Pulmonary artery endothelial cell (primary cell): ENCODE results near the gene GID8. TPM values are rescaled to one million over a fixed set of nuclear protein-coding genes. Genes with fewer than 3 reads are reported as not detected.
"Not testable (repeated sequence)": the region's sequence is repeated elsewhere in the genome, so short reads cannot be mapped to it uniquely, and the experiment has no call there.

Source experiments
- DNase-seq: peaks from one replicate; pipeline ENCODE4 v3.0.0-alpha.2; 2011; ENCODE audit warnings: low read depth, low spot score
- total RNA-seq: library from RNA; depleted of rRNA; stranded (reverse); fragments of >200 nt; gene quantifications from 2 replicates; pipeline ENCODE4 v1.2.3, GENCODE V29; 2014

Gene GID8
- total RNA-seq, 1 donor from 2014 or later: 52.9 TPM

DNA sequence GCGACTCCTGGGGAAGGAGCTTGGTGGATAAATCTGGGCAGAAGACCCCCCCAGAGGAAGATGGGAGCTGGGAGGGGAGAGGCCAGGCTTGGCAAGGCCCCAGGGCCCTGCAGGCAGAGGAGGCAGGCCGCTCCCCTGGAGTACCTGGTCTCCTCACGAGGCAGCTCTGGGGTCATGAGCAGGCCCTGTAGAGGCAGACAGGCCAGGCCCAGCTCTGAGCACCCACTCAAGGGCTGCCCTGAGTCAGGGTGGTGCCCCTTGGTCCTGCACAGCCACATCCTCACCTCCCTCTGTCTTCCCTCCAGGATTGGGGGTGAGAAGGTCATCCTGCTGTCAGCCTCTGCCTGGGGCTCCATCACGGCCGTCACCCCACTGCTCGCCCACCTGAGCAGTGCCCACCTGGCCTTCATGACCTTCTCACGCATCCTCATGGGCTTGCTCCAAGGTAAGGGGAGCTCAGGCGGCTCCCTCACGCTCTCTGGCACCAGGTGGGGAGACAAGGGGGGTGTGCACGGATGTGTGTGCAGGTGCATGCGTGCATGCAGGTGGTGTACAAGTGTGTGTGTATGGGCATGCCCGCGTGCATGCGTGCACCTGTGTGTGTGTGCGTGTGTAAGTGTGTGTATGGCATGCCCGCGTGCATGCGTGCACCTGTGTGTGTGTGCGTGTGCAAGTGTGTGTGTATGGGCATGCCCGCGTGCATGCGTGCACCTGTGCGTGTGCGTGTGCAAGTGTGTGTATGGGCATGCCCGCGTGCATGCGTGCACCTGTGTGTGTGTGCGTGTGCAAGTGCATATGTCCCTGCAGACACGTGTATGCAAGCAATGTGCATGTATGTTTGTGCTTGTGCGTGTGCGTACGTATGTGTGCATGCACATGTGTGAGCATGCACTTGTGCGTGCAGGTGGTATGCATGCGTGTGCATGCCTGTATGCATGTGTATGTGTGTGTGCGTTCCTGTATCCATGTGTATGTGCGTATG lies 19.5 kb downstream of the GID8 start:
- DNase-seq: no peak

DNA sequence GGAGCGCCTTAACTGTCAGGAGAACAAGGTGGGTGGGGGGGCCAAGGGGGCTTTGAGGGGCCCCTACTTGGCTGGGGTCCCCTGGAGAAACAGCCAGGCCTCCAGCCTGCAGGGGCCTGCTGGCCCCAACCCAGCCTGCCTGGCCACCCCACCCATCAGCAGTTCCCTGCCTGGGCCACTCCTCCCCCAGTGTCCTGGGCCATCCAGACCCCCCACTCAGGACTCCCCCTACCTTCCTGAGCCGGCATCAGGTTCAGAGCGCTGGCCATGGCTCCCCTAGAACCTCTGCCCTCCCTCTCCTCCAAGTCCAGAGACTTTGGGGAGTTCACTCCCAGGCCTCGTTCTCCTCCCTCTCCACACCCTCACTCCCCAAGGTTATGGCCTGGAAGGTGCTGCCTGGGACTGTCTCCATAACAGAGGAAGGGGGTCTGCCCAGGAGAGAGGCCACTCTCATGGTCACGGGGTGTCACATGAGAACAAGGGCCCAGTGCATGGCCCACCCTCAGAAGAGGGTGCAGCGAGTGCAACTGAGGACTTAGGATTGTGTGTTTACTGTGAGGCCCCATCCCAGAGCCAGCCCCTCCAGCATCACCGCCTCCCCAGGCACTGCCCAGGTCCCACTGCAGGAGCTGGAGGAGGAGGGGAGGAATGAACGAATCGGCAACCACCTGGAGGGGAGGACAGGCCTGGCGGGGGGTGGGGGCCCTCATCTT lies 20.6 kb downstream of the GID8 start:
- DNase-seq: no peak

DNA sequence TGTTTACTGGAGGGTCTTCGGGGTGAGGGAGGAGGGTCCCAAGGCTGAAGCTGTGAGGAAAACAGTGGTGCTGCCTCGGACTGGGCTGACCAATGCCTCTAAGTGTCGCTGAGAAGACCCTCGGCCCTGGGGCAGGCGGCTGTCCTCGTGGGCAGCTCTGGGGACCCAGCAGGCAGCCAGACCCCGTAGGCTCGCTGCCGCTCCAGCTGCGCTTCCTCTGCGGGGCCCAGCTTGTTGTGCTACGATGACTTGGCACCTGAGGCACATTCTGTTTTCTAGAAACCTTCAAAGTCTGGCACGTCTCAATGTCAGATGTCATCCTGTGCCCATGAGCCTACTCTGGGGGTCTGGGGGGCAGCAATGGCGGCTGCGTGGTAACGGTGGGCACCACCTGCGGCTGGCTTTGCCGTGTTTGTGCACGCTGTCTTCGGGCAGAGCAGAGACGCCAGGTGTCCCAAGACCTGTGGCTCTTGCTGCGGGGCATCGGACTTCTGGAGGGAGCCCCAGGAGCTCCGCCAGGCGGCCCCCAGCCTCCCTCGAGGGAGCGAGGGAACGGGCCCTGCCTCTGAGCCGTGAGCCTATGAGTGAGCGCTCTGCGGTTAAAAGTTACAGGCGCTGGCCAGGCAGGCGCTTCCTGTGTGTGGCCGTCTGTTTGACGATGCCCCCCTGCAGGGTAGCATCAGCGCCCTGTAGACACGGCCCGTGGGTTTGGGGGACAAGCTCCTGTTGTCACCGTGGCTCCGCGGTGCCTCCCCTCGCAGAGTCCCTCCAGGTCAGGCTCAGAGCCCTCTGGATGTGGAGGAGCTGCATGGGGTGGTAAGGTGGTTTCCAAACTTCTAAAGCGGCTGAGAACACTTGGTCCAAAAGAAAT lies 21.4 kb downstream of the GID8 start:
- DNase-seq: no peak

DNA sequence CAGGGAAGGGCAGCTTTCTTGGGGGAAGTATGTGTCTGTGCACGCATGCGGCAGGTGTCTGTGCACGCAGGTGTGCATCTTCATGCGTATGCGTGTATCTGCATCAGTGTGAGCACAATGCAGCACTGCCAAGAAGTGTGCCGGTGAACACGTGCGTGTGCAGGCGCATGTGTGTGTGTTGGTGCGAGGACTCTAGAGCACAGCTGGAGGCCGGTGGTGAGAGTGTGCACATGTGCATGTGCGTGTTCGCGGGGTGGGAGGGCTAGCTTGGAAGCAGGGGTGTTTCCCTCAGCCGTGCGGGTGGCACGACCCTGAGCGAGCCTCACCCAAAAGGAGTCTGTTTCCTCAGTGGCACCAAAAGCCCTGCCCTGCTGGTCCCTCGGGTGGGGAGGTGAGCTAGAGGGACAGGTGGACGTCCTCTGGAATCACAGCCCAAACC lies 22.1 kb downstream of the GID8 start:
- no peak for DNase-seq

DNA sequence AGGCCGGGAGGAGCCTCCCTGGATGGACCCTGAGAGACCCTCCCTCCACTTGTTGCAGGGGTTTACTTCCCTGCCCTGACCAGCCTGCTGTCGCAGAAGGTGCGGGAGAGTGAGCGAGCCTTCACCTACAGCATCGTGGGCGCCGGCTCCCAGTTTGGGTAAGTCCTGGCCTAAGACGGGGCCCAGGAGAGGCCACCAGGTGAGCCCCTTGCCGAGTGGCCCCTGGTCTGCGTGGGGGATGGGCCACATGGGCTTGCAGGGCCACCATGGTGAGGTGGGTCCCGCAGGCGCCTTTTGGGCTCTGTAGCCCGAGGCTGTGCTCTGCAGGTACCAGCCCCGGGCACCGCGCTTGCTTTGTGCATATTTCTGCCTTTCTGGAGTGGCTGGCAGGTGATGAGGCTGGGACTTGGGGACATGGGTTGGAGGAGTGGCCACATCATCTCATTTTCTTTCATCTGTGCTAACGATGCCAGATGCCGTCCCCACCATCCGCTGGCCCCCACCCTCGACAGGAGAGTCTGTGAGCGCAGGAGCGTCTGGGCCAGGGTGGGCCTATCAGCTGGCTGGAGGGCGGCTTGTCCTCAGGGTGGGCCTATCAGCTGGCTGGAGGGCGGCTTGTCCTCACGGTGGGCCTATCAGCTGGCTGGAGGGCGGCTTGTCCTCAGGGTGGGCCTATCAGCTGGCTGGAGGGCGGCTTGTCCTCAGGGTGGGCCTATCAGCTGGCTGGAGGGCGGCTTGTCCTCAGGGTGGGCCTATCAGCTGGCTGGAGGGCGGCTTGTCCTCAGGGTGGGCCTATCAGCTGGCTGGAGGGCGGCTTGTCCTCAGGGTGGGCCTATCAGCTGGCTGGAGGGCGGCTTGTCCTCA lies 22.7 kb downstream of the GID8 start:
- DNase-seq: not testable (repeated sequence)

DNA sequence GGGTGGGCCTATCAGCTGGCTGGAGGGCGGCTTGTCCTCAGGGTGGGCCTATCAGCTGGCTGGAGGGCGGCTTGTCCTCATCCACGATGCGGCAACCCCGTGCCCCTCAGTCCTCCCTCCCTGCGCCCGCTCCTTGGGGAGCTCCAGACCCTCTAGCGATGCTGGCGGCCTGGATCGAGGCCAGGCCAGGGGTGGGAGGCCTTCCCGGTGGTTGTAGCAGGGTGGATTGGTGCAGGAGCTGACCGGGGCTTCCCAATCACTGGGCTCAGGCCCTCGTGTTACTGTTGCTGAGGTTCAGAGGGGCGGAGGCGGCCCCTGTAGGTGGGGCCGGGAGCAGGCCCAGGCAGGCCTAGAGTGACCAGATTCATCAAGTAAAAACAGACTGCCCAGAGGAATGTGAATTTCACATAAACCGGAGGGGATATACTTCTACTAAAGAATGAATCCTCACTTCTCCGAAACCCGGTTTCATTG lies 23.4 kb downstream of the GID8 start:
- no peak for DNase-seq

DNA sequence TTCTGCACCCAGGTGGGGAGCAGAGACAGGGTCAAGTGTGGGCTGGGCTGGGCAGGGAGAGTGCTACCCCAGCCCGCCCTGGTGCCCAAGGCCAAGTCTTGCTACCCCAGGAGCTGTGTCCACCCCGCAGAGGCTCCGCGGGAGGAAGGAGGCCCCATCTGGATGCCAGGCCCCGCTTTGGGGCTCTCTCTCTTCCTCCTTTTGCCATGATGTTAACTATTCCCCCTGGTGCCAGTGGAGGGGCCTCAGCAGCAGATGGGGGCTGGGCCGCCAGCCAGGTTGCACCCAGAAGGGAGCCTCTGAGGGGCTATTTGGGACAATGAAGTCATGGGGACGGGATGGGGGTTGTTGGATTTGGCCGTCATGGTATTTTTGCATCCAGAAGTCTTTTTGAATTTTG lies 23.9 kb downstream of the GID8 start:
- no peak for DNase-seq

DNA sequence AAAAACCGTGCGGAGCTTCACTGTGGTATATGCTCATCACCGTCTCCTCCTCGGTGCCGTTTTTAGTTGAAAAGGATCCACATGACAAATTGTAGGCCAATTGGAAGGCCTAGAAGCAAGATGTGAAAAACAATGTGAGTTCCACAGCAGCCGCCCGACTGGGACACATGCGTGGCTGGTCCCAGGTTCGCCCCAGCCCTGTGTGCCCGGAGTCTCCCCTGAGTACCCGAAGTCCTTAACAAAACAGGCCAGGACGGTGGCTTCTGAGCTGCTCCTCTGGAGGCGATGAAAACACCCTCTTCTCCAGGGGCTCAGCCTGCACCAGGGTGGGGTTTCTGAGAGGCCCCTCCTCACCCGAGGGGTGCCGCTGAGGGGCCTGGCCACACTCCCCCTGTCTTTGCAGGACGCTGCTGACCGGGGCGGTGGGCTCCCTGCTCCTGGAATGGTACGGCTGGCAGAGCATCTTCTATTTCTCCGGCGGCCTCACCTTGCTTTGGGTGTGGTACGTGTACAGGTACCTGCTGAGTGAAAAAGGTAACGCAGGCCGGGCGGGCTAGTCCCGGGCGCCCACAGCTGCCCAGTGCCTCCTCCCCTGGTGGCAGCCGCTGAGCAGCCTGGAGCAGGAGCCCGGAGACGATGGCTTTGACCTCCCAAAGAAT lies 24.4 kb downstream of the GID8 start:
- DNase-seq: no peak

DNA sequence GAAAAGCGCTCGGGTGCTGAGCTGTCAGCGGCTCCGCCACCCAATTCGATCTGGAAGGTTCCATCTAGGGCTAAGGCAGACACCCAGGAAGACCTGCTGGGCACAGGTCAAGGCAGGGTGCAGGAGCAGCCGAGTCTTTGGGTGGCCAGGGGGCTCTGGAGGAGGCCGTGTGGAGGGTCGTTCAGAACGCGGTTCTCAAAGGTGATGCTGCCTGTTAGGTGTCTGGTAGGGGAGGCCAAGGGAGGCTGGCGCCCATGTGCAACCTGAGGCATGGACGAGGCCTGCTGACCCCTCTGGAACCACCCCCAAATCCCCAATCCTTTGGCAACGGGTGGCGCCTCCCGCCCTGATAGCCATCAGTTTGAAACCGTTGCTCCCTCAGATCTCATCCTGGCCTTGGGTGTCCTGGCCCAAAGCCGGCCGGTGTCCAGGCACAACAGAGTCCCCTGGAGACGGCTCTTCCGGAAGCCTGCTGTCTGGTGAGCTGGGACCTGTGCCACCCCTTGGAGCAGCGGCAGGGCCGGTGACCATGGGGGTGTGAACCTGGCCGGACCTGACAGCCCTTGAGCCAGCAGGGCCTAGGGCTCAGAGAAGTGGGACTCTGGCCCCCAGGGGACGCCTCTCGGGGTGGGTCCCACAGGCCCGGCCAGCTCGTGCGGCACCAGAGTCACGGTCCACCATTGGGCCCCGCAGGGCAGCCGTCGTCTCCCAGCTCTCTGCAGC lies 25.1 kb downstream of the GID8 start:
- DNase-seq: no peak

DNA sequence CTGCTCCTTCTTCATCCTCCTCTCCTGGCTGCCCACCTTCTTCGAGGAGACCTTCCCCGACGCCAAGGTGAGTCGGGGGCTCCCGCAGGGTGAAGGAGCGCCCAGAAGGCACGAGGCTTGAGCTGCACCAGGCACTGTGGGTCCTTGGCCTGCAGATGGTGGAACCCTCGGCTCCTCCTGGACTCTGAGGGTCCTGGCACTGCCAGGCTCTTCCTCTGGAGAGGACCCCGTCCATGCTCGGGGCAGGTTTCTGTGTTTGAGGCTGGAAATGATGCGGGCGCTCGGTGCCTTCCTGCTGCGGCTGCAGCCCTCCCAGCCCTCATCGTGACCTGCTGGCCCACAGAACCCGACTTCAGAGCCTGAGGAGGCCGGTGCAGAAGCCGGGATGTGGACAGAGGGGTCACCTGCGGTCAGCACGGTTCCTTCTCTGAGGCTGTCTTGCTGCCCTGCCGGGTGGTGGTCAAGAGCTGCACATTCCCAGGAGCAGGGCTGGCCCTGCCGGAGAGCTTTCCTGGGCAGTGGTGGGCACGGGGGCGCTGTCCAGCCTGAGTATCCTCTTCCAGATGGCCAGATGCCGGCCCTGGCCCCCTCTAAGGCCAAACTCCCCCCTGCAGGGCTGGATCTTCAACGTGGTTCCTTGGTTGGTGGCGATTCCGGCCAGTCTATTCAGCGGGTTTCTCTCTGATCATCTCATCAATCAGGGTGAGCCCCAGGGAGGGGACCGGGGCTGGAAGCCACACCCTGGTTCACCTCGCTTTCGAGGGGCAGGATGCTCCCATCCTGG lies 25.9 kb downstream of the GID8 start:
- no peak for DNase-seq

DNA sequence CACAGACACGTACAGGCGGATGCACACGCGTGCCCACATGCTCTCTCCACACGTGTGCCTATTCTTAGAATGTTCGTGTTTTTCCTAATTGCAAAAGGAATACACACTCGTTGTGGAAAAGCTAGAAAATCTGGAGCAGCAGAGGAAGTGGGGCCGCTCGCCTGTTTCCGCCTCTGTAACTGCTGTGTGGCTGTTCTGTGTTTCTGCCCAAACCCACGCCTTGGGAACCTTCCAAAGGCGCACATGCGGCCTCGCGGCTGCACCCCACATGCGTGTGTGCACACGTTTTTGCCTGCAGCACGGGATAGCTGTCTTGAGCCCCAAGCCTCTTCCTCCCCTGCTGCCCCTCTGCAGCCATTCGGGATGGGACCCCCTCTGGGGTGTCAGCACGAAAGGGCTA lies 26.8 kb downstream of the GID8 start:
- DNase-seq: no peak

DNA sequence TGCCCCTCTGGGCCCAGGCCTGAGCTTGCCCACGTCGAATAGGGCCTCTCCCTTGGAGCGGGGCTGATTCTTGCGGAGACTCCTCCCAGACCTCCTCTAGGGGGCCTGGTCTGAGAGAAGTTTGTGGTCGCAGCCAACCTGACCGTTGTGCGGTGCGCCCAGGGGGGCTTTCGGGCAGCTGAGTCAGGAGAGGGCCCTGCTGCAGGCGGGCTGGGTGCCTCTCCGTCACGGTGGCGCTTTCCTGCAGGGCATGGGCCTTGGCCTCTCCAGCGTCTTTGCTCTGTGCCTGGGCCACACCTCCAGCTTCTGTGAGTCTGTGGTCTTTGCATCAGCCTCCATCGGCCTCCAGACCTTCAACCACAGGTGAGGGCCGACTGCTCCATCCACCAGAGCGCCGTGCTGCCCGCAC lies 27.4 kb downstream of the GID8 start:
- DNase-seq: no peak

DNA sequence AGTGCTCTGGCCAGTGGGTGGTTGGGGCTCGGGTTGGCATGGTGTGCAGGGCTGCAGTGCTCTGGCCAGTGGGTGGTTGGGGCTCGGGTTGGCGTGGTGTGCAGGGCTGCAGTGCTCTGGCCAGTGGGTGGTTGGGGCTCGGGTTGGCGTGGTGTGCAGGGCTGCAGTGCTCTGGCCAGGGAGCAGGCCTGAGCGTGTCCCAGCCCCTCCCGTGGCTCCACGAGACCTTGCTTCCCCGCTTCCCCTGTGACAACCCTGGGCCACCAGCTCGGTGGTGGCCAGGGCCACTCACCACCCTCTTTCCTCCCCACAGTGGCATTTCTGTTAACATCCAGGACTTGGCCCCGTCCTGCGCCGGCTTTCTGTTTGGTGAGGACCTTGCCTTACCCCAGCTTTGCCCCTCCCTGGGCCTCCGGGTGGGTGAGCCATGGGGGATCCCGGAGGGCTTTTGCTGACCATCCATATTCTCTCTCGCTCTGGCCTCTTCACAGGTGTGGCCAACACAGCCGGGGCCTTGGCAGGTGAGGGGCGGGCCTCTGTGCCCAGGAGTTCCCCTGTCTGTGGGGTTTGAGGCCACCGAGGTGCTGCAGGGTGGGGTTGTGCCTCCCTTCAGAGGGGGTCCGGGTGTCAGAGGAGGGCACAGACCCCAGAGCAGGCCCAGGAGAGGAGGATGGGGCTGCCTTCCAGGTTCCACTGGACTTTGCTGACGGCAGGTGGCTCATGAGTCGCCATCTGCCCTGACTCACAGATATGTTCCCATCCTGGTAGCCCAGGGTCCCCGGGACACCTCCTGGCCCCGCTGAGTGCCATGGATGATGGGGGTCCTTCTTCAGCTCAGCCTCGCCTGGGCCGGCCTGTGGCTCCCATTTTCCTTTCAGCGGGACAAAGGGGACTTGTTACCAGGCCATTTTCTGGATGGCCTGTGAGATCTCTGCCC lies 28.5 kb downstream of the GID8 start:
- DNase-seq: no peak

DNA sequence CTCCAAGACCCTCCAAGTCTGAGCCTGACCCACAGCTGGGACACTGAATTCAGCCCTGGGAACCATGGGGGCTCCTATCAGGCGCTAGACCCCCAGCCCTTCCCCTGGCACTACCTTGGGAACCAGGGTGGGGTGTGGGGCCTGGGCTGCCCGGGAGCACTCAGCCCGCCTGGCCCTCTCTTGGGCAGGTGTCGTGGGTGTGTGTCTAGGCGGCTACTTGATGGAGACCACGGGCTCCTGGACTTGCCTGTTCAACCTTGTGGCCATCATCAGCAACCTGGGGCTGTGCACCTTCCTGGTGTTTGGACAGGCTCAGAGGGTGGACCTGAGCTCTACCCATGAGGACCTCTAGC lies 29.2 kb downstream of the GID8 start:
- no peak for DNase-seq

DNA sequence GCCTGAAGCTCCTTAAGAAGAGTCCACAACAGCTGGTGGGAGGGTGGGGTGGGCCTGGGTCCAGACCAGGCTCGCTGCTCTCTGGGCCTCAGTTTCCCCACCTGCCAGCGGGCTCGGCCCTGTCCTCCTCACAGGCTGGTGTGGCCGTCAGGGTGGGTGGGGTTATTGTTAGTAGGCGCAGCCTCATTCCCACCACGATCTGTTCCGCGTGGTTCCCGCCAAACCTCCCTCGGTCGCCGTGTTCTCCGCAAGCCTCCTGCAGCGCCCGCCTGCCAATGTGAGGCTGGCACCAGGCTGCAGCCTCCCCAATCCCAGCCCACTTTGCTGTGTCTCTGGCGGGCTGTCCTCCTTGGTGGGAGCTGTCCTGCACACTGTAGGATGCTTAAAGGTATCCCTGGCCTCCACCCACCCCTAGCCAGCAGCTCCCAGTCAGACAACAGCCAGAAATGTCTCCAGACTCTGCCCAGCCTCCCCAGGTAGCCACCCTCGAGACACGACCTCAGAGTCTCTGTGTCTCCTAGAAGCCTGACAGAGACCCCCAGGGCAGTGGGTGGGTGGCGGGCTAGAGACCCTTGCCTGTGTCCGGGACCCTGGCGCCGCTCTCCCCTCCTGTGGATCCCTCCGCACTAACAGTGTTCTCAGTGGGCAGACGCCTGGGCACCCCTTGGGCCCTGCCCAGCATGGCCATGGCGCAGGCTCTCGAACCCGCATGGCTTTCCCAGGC lies 29.8 kb downstream of the GID8 start:
- DNase-seq: no peak

DNA sequence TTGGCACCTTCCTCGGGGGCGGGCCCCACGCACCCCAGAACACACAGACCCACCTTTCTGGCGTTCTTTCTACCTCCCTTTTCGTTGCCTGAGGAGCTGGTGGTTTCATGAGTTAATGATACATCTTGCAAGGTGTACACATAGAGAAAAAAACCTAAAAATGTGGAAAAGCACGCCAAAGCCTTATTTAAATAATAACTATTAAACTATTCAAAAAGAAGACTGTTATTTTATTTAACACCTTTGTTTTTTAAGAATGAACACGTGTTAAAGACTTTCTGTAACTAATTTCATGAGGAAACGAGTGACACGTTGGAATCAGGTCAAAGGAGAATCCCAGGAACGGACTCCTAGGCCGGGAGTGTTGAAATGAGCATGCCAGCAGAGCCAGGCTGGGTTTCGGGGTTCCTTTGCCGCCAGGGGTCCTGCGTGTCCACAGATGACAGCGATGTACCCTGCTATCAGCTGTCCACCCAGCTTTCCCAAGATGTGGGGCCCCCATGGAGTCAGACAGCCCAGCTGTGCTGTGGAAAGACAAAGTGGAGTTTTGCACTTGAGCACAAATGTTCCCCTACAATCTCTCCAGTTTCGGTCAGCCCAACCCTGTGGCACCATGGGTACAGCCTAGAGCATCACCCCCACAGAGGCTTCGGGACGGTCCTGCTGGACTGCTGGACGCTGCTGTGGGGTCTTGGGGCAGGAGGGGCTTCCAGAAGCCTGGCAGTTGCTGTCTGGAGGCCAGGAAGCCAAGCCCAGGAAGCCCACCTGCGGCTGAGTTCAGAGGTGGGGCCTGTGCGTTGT lies 30.6 kb downstream of the GID8 start:
- no peak for DNase-seq
